Measurements from ENCODE around the gene NCAPH2.

DNA sequence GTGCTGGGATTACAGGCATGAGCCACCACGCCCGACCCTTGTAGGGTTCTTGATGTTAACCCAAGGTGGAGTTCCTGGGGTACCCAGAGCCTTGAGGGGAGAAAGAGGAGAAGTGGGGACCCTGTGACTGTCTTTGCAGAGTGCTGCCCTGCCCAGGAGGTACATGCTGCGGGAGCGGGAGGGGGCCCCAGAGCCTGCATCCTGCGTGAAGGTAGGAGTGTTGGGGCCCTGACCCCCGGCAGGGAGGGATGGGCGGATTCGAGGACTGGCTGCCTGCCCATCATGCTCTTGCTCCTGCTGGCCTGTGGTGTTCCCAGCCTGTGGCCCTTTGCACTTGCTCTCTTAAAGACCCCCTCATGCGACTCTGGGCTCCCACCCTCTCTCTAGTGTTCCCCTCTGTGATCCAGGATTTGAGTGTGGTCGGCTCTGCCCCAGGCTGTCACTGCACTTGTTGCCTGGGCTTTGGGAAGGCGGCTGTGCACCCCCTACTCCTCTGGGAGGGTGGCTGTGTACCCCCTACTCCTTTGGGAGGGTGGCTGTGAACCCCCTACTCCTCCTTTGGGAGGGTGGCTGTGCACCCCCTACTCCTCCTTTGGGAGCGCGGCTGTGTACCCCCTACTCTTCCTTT is 12.9 kb downstream of the NCAPH2 start:
- TF ChIP-seq POLR2A (IDR thresholded peaks at IDR 0.05), result no peak
- TF ChIP-seq, protein P1, sequence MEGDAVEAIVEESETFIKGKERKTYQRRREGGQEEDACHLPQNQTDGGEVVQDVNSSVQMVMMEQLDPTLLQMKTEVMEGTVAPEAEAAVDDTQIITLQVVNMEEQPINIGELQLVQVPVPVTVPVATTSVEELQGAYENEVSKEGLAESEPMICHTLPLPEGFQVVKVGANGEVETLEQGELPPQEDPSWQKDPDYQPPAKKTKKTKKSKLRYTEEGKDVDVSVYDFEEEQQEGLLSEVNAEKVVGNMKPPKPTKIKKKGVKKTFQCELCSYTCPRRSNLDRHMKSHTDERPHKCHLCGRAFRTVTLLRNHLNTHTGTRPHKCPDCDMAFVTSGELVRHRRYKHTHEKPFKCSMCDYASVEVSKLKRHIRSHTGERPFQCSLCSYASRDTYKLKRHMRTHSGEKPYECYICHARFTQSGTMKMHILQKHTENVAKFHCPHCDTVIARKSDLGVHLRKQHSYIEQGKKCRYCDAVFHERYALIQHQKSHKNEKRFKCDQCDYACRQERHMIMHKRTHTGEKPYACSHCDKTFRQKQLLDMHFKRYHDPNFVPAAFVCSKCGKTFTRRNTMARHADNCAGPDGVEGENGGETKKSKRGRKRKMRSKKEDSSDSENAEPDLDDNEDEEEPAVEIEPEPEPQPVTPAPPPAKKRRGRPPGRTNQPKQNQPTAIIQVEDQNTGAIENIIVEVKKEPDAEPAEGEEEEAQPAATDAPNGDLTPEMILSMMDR (IDR thresholded peaks at IDR 0.05), result no peak
